K562 (cell line): ENCODE data around the gene ATXN7. TPM values are rescaled to one million over a fixed set of nuclear protein-coding genes. Genes with fewer than 3 reads are reported as not detected.

Experiments used
- EP300 ChIP-seq: IDR thresholded peaks from 2 replicates; pipeline ENCODE4 v1.6.1; 2012; ENCODE audit warnings: low read length, improper control_type of control experiment
- EP400 ChIP-seq: fragments of 450-650 bp; IDR thresholded peaks from 2 replicates; pipeline ENCODE4 v1.6.1; 2017; ENCODE audit warnings: antibody characterized with exemption, mild to moderate bottlenecking, moderate library complexity
- ESRRA ChIP-seq: fragments of 450-650 bp; IDR thresholded peaks from 2 replicates; pipeline ENCODE4 v1.6.1; 2014; ENCODE audit warnings: low read depth, mild to moderate bottlenecking, moderate library complexity, borderline replicate concordance
- IFI16 ChIP-seq: fragments of 250-450 bp; sonication (Bioruptor Pico); IDR thresholded peaks from 2 replicates; pipeline ENCODE4 v2.1.2; 2022; ENCODE audit warnings: mild to moderate bottlenecking, inconsistent platforms
- MAFG ChIP-seq: fragments of 450-650 bp; conservative IDR thresholded peaks from 2 replicates; pipeline ENCODE4 v1.6.1; 2016; ENCODE audit warnings: missing genetic modification characterization, missing compliant biosample characterization
- PHF8 ChIP-seq: fragments of 200-600 bp; sonication (generic); IDR thresholded peaks from 2 replicates; pipeline ENCODE4 v1.6.1; 2012; ENCODE audit warnings: mixed run types, mild to moderate bottlenecking, inconsistent platforms, low read length, moderate library complexity, borderline replicate concordance
- SMARCE1 ChIP-seq: fragments of 450-650 bp; IDR thresholded peaks from 2 replicates; pipeline ENCODE4 v1.7.1; 2016; ENCODE audit warnings: mild to moderate bottlenecking
- ZKSCAN1 ChIP-seq: fragments of 150-350 bp; IDR thresholded peaks from 2 replicates; pipeline ENCODE4 v1.6.1; 2016; ENCODE audit warnings: low read depth, low read length
- ZNF354B ChIP-seq: fragments of 250-450 bp; sonication (Bioruptor Pico); IDR thresholded peaks from 2 replicates; pipeline ENCODE4 v1.4.0; 2020
- polyA plus RNA-seq, 8 experiments: library from polyadenylated mRNA; depleted of rRNA in 4 of 8; stranded (reverse) in 5 of 8; unstranded in 3 of 8; fragments of >200 nt; fragmentation: Nextera tagmentation in 2 of 8; fragmentation: Illumina TruSeq in 1 of 8; extraction: Ambion mirVana in 2 of 8; extraction: Trizol in 1 of 8; gene quantifications; 2 replicates each; pipeline versions ENCODE4 v1.2.1 to v1.2.3, GENCODE V29; 2011 to 2014; ENCODE audit warnings: inconsistent platforms in 1 of 8, missing spikeins in 1 of 8
- total RNA-seq, 7 experiments: library from RNA; depleted of rRNA in 6 of 7; stranded (reverse); fragments of >200 nt in 6 of 7; fragmentation: Illumina TruSeq in 2 of 7; extraction: Trizol in 2 of 7; gene quantifications; 2 replicates each; pipeline versions ENCODE4 v1.2.1 to v1.2.3, GENCODE V29; 2011 to 2021; ENCODE audit warnings: low replicate concordance in 1 of 7
- TF ChIP-seq, protein P1 (sequence below), 2 experiments: fragments of 450-650 bp; formaldehyde crosslinking in 1 of 2; IDR thresholded peaks; 2 replicates each; pipeline versions ENCODE4 v1.4.0 to v1.6.1; 2014 to 2020; ENCODE audit warnings: mild to moderate bottlenecking in 2 of 2, borderline replicate concordance in 1 of 2, low read depth in 1 of 2
- TF ChIP-seq, protein P2 (sequence below): fragments of 250-450 bp; sonication (Bioruptor Pico); IDR thresholded peaks from 2 replicates; pipeline ENCODE4 v1.5.0; 2021
- TF ChIP-seq, protein P3 (sequence below): sonication (generic); IDR thresholded peaks from 2 replicates; pipeline ENCODE4 v1.6.1; 2016
- TF ChIP-seq, protein P4 (sequence below): fragments of 450-650 bp; IDR thresholded peaks from 2 replicates; pipeline ENCODE4 v1.7.0; 2016; ENCODE audit warnings: borderline replicate concordance

ATXN7 gene
- total and polyA plus RNA-seq, 9 of the 15 experiments (the other 6 are each of a cell fraction or from before 2014, with no cell fraction given): 0.41 to 9.2 (median 6.7) TPM

DNA sequence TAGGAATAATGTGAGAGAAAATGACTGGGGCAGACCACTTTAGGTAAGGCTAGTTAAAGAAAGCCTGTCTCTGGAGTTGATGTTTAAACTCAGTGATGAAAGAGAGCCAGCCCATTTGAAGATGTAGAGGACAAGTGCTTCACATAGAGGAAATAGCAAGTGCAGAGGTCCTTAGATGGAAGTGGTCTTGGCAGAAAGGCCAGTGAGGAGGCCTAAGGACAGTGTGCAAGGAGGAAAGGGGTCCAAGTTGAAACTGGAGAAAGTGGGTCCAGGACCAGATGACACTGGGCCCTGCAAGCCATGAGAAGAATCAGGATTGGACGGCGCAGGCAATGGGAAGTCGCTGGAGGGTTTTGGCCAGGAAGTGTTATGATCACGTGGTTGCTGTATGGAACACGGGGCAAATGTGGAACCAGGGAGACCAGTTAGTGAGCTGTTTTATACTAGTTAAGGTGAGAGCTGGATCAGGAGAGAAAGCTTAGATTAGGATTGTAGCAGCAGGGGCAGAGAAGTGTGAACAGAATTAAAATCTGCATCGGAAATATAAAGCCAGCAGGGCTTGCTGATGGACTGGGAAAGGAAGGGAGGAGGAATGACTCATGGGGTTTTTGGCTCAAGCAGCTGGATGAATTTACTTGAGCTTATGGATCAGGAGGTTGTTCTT, 96.5 kb downstream of the ATXN7 start (continued):
- TF ChIP-seq, protein P1, sequence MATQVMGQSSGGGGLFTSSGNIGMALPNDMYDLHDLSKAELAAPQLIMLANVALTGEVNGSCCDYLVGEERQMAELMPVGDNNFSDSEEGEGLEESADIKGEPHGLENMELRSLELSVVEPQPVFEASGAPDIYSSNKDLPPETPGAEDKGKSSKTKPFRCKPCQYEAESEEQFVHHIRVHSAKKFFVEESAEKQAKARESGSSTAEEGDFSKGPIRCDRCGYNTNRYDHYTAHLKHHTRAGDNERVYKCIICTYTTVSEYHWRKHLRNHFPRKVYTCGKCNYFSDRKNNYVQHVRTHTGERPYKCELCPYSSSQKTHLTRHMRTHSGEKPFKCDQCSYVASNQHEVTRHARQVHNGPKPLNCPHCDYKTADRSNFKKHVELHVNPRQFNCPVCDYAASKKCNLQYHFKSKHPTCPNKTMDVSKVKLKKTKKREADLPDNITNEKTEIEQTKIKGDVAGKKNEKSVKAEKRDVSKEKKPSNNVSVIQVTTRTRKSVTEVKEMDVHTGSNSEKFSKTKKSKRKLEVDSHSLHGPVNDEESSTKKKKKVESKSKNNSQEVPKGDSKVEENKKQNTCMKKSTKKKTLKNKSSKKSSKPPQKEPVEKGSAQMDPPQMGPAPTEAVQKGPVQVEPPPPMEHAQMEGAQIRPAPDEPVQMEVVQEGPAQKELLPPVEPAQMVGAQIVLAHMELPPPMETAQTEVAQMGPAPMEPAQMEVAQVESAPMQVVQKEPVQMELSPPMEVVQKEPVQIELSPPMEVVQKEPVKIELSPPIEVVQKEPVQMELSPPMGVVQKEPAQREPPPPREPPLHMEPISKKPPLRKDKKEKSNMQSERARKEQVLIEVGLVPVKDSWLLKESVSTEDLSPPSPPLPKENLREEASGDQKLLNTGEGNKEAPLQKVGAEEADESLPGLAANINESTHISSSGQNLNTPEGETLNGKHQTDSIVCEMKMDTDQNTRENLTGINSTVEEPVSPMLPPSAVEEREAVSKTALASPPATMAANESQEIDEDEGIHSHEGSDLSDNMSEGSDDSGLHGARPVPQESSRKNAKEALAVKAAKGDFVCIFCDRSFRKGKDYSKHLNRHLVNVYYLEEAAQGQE (IDR thresholded peaks at IDR 0.05; ENCODE audit: borderline replicate concordance): peak; percentile 37
- TF ChIP-seq, protein P1 (CRISPR knock-in tag; IDR thresholded peaks at IDR 0.05; ENCODE audit: low read depth): no peak
- TF ChIP-seq MAFG (tag) (peak; percentile 64), EP400 (peak; percentile 77), ZKSCAN1 (no peak), IFI16 (CRISPR knock-in tag) (no peak), ZNF354B (CRISPR knock-in tag) (no peak), PHF8 (peak; percentile 26; the same call in 1 of the 2 replicates), SMARCE1 (0 out of 2 replicates have a peak, but pooled peaks have one; percentile 36), ESRRA (no peak), EP300 (no peak)
- TF ChIP-seq, protein P2, sequence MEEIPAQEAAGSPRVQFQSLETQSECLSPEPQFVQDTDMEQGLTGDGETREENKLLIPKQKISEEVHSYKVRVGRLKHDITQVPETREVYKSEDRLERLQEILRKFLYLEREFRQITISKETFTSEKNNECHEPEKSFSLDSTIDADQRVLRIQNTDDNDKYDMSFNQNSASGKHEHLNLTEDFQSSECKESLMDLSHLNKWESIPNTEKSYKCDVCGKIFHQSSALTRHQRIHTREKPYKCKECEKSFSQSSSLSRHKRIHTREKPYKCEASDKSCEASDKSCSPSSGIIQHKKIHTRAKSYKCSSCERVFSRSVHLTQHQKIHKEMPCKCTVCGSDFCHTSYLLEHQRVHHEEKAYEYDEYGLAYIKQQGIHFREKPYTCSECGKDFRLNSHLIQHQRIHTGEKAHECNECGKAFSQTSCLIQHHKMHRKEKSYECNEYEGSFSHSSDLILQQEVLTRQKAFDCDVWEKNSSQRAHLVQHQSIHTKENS (CRISPR knock-in tag): no peak
- TF ChIP-seq, protein P3, sequence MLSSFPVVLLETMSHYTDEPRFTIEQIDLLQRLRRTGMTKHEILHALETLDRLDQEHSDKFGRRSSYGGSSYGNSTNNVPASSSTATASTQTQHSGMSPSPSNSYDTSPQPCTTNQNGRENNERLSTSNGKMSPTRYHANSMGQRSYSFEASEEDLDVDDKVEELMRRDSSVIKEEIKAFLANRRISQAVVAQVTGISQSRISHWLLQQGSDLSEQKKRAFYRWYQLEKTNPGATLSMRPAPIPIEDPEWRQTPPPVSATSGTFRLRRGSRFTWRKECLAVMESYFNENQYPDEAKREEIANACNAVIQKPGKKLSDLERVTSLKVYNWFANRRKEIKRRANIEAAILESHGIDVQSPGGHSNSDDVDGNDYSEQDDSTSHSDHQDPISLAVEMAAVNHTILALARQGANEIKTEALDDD: peak; percentile 82
- TF ChIP-seq, protein P4, sequence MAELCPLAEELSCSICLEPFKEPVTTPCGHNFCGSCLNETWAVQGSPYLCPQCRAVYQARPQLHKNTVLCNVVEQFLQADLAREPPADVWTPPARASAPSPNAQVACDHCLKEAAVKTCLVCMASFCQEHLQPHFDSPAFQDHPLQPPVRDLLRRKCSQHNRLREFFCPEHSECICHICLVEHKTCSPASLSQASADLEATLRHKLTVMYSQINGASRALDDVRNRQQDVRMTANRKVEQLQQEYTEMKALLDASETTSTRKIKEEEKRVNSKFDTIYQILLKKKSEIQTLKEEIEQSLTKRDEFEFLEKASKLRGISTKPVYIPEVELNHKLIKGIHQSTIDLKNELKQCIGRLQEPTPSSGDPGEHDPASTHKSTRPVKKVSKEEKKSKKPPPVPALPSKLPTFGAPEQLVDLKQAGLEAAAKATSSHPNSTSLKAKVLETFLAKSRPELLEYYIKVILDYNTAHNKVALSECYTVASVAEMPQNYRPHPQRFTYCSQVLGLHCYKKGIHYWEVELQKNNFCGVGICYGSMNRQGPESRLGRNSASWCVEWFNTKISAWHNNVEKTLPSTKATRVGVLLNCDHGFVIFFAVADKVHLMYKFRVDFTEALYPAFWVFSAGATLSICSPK: no peak
